ENCODE results near the gene SPATA32.
"Not testable (repeated sequence)": the region's sequence is repeated elsewhere in the genome, so short reads cannot be mapped to it uniquely, and the experiment has no call there.

SPATA32 gene

DNA sequence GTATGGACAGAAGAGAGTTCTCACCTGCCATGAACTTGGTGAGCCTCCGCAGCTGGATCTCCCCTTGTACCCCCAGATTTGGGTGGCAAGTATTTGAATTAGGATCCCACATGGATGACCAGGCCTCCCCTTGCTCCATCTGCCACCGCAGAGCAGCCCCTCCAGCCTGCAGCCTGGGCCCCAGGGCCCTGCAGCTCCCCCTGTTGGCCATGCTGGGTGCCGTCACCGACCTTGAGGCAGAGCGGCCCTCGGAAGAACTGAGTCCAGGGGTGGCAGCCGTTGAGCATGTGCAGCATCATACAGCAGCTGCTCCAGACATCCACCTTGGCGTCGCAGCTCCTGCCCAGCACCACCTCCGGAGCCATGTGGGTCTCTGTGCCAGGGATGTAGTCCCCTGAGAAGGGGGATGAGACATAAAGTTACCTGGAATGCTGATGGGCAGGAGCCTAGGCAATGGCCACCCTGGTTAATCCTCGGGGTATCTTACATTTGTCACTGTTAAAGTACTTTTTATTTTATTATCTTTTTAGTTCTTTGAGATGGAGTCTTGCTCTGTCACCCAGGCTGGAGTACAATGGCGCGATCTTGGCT lies 9.0 kb upstream of the SPATA32 start:
- peak; percentile 64 for DNase-seq

DNA sequence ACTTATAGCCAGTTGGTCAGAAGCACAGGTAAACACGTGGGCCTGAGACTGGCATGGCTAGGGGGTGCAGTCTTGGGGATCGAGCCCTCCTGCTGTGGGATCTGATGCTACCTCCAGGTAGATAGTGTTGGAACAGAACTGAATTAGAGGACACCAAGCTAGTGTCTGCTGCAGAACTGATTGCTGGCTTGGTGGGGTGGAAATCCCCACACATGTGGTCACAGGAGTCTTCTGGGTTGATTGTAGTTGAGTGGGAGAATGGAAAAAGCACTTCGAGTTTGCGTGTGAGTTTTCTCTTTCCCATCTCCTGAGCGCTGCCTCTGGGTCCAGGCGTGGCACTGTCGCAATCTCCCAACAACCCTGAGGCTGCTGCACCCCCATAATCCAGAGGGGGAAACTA lies 8.0 kb upstream of the SPATA32 start:
- DNase-seq = no peak

DNA sequence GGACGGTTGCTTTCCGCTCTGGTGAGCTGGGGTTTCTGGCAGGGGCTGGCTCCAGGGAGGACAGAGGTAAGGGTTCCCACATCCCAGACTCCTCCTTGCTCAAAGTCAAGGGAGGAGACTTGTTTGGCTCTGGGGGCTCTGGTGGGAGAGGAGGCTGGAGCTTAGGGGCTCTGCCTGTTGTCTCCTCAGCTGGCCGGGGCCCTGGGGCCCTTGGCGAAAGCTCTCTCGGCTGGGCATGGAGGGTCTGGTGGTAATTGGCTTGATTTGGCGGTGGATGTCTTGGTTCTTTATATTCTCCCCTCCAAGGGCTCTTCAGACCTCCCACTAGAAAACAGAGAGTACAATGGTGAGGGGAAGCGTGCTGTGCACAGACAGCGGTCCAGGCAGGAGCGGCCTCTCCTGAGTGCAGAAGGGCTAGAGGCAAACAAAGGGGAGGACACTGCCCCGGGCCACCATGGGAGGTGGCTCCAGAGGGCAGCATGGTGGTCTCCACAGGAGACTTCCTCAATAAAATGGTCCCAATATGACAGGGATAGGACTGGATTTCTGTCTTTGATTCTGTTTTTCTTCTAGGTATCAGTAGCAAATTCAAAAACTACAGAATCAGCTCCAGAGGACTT lies 5.7 kb upstream of the SPATA32 start:
- DNase-seq = no peak

DNA sequence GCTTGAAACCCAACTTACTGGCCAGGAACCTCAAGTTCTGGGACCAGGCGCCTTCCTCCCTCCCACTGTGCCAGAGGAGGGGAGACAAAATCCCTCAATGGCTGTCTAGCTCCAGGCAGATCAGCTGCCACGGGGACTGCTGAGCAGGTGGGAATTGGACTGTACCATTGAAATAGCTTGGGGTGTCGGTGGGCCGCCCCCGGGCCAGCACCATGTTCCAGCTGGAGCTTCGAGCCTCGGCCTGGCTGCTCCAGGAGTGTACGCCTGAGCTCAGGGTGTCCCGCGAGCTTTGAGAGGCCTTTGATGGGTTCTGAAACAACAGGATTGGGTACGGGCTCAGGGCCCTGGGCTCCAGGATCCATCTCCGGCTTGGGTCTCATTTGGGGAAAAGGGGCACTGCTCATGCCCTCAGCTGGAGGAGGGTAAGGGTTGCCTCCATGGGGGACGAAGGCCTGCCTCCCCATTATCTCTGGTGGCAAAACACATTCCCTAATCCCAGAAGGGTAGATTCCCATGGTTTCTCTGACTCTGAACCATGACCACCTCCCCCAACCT lies 4.6 kb upstream of the SPATA32 start:
- no peak for DNase-seq

DNA sequence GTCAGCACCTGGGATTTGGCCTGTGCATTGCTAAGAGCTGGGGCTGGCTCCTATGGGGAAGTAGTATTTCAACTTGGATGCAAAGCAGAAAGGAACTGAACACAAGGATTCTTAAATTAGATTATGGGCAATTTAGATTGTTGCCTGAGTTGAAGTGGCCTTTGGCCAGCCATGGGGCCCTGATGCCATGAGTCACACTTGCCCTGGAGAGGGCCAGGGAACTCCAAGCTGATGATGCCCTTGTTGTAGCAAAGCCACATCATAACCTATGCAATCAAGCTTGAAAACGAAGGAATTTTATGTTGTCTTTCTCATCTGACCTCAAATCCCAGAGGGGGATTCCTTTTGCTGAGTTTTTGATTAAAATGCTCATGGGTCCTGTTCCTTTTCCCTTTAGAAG lies 3.9 kb upstream of the SPATA32 start:
- DNase-seq = no peak

DNA sequence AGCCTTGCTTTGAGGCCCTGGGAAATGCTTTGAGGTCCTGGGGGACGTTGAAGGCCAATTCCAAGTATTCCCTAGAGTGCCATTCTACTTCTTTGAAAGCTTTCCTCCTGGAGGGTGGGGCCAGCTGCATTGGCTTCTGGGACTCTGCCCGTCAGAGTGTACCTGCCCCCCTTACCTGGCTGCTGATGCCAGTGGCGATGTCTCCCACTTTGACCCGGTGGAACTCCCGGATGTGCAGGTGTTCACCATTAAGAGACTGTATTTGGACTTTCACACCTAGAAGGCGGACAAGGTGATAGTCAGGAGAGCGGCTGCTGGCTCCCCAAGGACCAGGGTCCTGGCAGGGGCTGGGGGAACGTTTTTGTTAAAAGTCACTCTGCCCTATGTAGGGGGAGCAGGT lies 3.1 kb upstream of the SPATA32 start:
- DNase-seq = no peak

DNA sequence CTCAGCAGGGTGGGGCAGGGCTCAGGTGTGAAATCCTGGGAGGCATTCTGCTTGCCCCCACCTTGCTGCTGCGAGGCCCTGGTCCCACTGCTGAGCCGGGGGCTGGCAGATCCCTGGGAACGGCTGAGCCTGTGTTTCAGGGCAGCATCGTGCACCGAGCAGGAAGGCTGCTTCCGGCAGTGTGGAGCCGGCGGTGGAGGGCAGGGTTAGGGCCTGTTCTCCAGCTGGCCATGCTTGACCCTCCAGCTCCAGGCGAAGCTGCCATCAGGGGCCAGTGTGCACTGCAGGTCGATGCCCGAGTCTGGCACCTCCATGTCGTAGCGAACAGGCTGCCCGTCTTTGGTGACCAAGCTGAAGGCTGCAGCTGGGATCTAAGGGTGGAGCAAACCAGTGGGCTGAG lies 2.5 kb upstream of the SPATA32 start:
- DNase-seq = no peak

DNA sequence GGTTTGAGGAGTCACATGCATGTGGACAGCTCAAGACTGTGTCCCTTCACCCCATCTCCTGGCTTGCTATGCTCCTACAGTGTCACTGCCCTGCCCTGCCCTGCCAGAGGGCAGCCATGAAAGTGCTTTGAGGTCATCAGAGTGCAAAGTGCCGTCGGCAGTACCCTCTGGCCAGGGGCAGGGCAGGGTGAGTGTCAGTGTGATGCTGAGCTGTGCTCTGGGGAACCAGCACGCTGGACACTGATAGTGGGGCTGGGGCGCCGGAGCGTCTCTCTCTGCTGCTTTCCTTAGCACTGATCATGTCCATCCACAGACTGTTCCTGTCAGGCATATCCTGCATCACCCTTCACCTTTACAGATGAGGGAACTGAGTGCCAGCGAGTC lies 1.6 kb upstream of the SPATA32 start:
- no peak for DNase-seq

DNA sequence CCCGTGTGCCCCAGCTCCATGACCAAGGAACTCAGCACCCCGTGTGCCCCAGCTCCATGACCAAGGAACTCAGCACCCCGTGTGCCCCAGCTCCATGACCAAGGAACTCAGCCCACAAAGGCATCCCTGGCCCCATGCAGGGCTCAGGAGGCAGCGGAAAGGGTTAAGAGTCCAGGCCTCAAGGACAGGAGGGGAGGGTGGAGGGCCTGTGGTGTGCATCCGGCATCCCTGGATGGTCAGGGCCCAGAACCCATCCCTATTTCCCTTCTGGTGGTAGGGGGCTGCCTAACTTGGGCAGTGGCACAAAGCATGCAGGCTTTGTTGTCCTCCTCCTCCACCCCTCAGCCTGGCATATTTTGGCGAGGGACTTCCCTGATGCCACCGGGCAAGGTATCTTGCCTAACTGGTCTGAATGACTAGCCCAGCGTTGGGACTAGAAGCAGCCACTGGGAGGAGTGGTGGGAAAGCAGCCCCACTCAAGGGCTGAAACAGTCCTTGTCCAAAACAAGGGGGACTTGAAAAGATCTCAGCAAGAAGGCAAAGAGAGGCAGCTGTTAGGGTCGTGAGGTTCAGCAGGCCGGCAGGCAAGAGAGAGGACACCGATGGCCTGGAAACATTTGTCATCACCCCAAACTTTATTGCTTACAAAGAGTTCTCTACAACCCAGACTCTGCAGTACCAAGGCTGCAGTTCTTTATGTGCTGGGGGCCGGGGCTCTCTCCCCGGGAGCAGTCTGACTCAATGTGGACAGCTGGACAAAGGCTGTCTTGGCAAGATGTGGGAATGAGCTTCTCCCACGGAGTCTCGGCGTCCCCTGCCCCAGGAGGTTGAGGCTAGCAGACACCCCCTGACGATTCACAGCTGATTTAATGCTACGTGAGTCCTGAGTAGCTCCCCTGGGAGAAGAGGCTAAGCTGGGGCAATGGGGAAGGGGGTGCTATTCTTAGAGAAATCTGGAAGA lies 902 bp upstream of the SPATA32 start:
- no peak for DNase-seq

DNA sequence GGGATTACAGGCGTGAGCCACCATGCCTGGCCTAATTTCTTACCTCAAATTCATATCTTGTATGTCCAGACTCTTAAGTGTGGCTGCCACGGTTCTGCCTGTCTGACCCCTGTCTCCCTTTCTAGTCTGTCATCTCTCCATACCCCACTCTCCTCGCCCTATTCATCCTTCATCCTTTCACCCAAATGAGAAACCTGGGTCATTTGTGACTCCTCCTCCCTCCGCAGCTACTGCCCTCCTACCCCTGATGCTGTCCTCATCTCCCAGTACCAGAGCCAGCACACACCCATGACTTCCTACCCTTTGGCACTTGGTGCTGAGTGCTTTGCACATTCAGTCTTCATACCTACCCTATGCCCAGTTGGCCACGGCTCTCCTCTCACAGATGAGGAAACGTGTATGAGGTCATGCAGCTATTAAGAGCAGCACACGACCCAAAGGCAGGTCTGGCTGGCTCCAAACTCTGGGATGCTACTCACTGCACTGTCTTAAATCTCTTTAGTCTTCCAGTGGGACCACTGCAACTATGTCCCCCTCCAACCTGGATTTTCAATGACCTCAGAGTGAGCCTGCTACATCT lies 1.6 kb downstream of the SPATA32 start:
- DNase-seq = no peak

DNA sequence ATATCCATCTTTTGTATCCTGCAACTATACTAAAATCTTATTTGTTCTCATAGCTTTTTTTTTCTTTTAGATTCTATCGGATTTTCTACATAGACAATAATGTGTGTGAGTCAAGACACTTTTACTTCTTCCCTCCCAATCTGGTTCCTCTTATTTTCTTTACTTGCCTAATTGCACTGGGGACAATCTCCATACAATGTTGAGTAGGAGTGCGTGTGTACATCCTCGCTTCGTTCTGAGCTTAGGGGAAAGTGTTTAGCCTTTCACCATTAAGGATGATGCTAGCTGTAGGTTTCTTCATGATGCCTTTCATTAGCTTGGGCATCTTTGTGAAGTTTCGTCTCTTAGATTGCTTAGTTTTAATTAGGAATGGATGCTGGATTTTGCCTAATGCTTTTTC lies 2.9 kb downstream of the SPATA32 start:
- DNase-seq = no peak

DNA sequence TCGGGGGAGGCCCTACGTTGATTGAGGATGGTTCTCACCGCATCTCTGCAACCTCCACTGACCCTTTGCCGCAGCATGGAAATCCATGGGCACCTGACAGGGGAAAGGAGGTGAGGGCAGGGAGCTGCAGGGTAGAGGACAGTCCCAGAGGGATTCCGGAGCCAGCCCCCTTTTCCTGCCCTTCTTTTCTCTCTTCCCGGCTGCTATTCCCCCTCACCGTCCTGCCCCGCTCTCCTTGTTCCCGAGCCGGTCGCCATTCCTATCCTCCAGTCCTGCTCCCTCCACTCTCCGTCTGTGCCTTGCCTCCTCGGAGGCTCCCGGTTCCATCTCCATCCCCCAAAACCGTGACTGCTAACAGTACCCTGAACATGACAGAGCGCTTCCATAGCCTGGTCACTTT lies 4.8 kb downstream of the SPATA32 start:
- no peak for DNase-seq

DNA sequence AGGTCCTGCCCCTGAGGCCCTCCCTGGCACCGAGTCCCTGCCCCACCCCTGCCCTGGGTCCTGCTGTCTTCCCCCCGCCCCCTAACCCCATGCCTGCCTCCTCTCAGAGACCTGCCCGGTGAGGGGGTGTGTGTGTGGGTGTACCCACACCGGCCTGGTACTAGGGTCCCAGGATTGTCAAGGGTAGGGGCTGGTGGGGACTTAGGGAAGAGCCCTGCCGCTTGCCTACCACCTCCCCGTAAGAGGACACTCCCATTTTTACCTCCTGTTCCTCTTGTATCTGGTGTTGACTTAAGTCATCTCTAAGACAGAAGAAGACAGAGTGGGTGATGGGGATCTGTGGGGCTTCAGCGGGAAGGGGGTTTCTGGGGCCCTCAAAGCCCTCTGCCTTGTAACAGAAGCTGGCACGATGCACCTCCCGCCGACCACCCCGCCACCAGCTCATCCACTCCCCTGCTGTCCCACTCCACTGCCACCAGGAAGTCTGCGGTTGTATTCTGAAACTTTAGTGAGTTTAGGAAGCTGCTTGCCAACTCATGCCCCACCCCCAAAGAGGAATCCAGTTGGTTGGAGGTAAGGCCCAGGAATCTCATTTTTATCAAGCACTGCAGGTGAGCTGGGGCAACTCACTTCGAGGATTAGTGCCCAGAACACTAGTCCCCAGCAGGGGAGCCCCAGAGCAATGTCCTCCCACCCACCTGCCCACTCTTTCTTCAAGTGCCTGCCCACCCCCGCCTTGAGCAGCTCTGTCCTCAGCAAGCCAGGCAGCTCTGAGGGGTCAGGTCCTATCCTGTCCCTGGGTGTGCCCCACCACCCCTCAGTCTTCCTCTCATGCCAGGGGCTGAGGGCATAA lies 5.6 kb downstream of the SPATA32 start:
- DNase-seq = no peak

DNA sequence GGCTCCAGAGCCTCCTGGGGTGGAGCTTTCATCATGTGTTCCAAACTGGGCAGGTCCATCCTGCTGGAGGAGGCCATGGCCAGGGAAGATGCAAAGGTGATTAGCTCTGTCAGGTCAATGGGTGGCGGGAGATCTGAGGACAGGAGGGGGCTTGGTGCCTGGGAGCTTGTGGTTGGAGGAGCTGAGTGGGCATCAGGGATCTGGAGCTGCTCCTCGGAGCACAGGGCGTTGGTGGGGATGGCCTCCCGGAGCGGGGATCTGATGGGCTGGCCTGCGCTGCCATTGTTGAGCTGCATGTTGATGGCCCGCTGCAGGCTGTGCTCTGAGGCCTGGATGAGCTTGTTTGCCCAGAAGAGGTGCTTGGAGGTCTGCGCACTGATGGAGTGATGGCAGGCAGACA lies 6.5 kb downstream of the SPATA32 start:
- no peak for DNase-seq

DNA sequence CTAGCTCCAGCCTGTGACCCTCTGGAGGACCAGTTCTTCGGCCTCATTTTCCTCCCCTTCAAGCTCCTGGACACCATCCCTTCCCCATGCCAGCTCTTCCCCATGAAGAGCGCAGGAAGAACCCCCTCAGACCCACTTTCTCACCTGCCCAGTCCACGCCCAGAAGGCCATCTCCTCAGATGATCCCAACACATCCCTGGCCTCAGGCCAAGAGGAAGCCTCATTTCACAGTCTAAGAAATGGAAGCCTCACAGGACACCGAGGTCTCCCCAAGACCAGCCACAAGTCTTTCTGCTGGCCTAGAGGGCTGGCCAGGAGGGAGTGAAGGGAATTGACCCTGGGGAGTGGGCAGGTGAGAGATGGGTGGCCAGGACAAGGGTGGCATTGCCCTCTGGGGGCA lies 8.0 kb downstream of the SPATA32 start:
- no peak for DNase-seq

DNA sequence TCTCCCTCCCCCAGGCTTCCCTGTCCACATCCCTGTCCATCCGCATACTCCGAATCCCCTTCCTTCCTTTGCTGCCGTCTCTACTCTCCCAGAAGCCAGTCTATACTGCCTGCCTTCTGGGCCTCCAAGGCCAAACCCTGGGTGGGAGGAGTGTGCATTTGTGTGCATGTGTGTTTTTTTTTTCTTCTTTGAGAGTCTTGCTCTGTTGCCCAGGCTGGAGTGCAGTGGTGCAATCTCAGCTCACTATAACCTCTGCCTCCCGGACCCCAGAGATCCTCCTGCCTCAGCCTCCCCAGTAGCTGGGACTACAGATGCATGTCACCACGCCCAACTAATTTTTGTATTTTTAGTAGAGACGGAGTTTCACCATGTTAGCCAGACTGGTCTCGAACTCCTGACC lies 8.7 kb downstream of the SPATA32 start:
- DNase-seq = not testable (repeated sequence)

DNA sequence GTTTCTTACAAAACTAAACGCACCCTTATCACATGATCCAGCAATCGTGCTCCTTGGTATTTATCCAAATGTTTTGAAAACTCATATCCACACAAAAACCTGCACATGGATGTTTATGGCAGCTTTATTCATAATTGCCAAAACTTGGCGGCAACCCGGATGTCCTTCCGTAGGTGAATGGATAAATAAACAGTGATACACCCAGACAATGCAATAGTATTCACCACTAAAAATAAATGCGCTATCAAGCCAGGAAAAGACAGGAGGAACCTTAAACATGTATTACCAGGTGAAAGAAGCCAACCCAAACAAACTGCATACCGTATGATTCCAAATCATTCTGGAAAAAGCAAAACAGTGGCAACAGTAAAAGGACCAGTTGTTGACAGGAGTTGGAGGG lies 10.0 kb downstream of the SPATA32 start:
- no peak for DNase-seq

DNA sequence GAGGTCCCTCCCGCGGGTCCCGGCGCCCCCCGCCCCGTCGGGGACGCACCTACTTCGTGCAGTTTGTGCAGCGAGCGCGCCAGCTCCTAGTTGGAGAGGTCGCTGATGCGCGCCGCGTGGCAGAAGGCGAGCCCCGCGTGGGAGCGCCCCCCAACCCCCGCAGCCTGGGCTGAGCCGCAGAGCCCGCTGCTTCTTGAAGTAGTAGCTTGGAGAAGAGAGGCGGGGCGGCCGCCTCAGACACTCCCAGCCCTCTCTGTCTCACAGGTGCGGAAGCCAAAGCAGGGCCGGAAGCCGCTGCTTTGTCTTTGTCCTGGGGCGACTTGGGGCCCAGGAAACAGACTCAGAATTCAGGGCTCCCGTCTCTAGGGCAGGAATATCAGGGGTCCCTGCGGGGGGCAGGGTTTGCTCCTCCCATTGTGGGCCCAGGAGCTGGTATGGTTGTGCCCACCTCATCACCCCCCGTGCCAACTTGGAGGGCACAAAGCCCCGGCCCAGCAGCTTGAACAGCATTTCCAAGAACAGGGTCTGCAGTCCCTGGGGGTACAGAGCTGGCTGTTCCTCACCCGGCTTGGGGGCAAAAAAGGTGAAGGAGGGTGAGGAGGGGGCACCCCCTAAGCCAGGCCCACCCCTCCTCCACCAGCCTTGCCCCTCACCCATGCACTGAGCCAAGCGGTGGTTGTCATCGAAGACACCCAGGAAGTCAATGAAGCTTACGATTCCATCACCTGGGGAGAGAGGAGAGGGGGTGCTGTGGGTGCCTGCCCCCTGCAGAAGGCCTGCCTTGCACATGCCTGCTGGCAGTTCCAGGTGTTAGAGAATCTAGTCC lies 13.5 kb downstream of the SPATA32 start:
- DNase-seq = peak; percentile 77

DNA sequence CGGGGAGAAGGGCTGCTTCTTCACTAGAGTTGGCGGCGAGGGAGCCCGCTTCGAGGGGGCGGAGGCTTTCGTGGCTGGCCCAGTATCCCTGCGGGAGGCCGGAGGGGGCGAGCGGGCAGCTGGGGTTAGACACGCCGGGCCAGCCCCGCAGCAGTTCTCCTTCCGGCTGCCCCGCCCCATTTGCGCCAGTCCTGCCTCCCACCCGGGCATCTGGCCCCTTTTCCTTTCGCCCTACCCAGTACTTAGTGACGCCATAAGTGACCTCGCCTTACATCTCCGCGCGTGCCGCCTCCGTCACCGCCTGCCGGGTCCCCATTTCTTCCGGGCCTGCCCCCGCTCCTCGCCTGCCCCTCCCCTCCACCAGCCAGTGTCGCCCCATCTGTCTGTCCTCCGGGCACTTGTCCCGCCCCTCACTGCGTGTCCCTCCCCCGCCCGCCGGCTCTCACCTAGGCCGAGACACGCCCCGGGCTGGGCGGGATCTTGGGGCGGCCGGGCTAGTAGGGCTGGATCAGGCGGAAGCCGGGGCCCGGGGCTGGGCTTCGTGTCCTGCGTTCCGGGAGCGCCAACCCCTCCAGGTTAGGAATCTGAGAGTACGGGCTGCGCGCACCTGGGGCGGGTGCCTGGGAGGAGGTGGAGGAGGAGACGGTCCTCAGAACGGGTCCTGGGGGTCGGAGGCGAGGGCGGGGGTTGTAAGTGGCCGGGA lies 14.3 kb downstream of the SPATA32 start:
- peak; percentile 96 for DNase-seq

DNA sequence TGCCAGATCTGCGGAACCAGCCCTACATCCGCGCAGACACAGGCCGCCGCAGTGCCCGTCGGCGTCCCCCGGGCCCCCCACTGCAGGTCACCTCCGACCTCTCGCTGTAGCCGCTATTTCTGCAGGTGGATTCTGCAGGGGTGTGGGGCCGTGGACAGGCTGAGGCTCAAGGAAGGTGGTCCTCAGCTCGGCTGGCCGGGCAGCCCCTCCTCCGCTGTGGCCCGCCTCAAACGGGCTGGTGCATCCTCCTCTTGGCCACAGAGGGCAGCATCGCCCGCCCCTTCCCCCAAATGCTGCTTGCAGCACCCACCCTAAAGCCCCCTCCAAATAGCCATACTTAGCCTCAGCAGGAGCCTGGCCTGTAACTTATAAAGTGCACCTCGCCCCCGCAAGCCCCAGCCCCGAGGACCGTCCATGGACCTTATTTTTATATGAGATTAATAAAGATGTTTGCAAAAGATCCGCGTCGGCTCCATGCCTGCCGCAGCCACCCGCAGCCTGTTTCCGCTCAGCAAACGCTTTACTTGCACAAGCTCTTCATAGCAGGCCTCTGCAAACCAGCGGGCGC lies 14.9 kb downstream of the SPATA32 start:
- peak; percentile 30 for DNase-seq

DNA sequence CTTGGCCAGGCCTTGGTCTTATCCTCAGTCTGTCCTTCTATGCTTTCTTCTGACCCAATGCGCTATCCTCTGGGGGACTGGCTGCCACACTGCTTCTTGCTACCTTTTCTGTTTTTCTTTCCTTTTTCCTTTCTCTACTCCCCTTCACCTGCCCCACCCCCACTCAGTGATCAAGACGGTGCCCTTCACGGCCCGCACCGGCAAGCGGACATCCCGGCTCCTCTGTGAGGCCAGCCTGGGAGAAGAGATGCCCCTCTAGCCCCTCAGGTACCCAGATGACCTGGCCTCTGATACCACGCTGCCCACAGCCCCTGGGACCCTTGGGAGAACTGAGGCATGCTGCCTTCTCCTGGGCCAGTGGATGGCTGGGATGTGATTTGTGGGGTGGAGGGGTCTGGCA lies 15.6 kb downstream of the SPATA32 start:
- DNase-seq = no peak
